ENCODE results near the gene AGAP1. TPM values are rescaled to one million over a fixed set of nuclear protein-coding genes. Genes with fewer than 3 reads are reported as not detected.

The AGAP1 gene
- total RNA-seq, 1 donor from 2014 or later, result 36.2 TPM

- Histone ChIP-seq H3K27ac (no peak overlapping the region), H3K4me3 (no peak overlapping the region), H3K27me3 (ENCODE audit: low read depth) (no peaks in the 10 kb centered on the region), H3K36me3 (peaks cover 33% of the 10 kb centered on the region), H3K9me3 (no peaks in the 10 kb centered on the region), H3K4me1 (no peaks in the 10 kb centered on the region)
- no peak for DNase-seq
- intact Hi-C loops (cut with DNase I), result no loop called here
- no peak for ATAC-seq
- TF ChIP-seq CTCF (IDR thresholded peaks at IDR 0.05), result no peak
Measured at GRCh38 chr2:236038096-236038495, 544.3 kb downstream of the AGAP1 start.

GRCh38 chr2:236040600-236041328 is 546.9 kb downstream of the AGAP1 start:
- ATAC-seq (no peak), DNase-seq (no peak)
- no peaks in the 10 kb centered on the region for H3K27me3 ChIP-seq (ENCODE audit: low read depth)
- H3K4me3 ChIP-seq, result no peak overlapping the region
- H3K9me3 ChIP-seq, result no peaks in the 10 kb centered on the region
- H3K4me1 ChIP-seq, result no peaks in the 10 kb centered on the region
- intact Hi-C loops (cut with DNase I), result no loop called here
- H3K27ac ChIP-seq, result no peak overlapping the region
- TF ChIP-seq CTCF (IDR thresholded peaks at IDR 0.05), result no peak
- peaks cover 40% of the 10 kb centered on the region for H3K36me3 ChIP-seq

- no peaks in the 10 kb centered on the region for H3K27me3 ChIP-seq (ENCODE audit: low read depth)
- H3K4me3 ChIP-seq, result no peak overlapping the region
- no peaks in the 10 kb centered on the region for H3K4me1 ChIP-seq
- no peak overlapping the region for H3K27ac ChIP-seq
- intact Hi-C loops (cut with DNase I), result no loop called here
- no peak for DNase-seq
- no peak for ATAC-seq
- no peak for TF ChIP-seq CTCF (IDR thresholded peaks at IDR 0.05)
- H3K9me3 ChIP-seq, result no peaks in the 10 kb centered on the region
- H3K36me3 ChIP-seq, result peaks cover 40% of the 10 kb centered on the region
Measured at GRCh38 chr2:236041616-236042015, 547.8 kb downstream of the AGAP1 start.

- Histone ChIP-seq H3K27ac (no peak overlapping the region), H3K36me3 (peaks cover 40% of the 10 kb centered on the region), H3K4me3 (no peak overlapping the region), H3K4me1 (no peaks in the 10 kb centered on the region), H3K9me3 (no peaks in the 10 kb centered on the region), H3K27me3 (ENCODE audit: low read depth) (no peaks in the 10 kb centered on the region)
- DNase-seq (no peak), ATAC-seq (no peak)
- no peak for TF ChIP-seq CTCF (IDR thresholded peaks at IDR 0.05)
- intact Hi-C loops (cut with DNase I), result no loop called here
Measured at GRCh38 chr2:236042087-236042486, 548.2 kb downstream of the AGAP1 start.

- peaks cover 41% of the 10 kb centered on the region for H3K36me3 ChIP-seq
- no peak for TF ChIP-seq CTCF (IDR thresholded peaks at IDR 0.05)
- intact Hi-C loops (cut with DNase I), result no loop called here
- DNase-seq, result no peak
- no peak overlapping the region for H3K4me3 ChIP-seq
- no peaks in the 10 kb centered on the region for H3K27me3 ChIP-seq (ENCODE audit: low read depth)
- H3K4me1 ChIP-seq, result no peaks in the 10 kb centered on the region
- no peak for ATAC-seq
- no peak overlapping the region for H3K27ac ChIP-seq
- H3K9me3 ChIP-seq, result no peaks in the 10 kb centered on the region
Measured at GRCh38 chr2:236044191-236044590, 550.3 kb downstream of the AGAP1 start.

All from lower lobe of right lung (tissue), 2 donors.